Measurements from ENCODE around the gene ASCC2. TPM values are rescaled to one million over a fixed set of nuclear protein-coding genes. Genes with fewer than 3 reads are reported as not detected.

The ASCC2 gene, protein sequence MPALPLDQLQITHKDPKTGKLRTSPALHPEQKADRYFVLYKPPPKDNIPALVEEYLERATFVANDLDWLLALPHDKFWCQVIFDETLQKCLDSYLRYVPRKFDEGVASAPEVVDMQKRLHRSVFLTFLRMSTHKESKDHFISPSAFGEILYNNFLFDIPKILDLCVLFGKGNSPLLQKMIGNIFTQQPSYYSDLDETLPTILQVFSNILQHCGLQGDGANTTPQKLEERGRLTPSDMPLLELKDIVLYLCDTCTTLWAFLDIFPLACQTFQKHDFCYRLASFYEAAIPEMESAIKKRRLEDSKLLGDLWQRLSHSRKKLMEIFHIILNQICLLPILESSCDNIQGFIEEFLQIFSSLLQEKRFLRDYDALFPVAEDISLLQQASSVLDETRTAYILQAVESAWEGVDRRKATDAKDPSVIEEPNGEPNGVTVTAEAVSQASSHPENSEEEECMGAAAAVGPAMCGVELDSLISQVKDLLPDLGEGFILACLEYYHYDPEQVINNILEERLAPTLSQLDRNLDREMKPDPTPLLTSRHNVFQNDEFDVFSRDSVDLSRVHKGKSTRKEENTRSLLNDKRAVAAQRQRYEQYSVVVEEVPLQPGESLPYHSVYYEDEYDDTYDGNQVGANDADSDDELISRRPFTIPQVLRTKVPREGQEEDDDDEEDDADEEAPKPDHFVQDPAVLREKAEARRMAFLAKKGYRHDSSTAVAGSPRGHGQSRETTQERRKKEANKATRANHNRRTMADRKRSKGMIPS
- total RNA-seq = 42.2 and 64.5 TPM in 2 replicates

DNA sequence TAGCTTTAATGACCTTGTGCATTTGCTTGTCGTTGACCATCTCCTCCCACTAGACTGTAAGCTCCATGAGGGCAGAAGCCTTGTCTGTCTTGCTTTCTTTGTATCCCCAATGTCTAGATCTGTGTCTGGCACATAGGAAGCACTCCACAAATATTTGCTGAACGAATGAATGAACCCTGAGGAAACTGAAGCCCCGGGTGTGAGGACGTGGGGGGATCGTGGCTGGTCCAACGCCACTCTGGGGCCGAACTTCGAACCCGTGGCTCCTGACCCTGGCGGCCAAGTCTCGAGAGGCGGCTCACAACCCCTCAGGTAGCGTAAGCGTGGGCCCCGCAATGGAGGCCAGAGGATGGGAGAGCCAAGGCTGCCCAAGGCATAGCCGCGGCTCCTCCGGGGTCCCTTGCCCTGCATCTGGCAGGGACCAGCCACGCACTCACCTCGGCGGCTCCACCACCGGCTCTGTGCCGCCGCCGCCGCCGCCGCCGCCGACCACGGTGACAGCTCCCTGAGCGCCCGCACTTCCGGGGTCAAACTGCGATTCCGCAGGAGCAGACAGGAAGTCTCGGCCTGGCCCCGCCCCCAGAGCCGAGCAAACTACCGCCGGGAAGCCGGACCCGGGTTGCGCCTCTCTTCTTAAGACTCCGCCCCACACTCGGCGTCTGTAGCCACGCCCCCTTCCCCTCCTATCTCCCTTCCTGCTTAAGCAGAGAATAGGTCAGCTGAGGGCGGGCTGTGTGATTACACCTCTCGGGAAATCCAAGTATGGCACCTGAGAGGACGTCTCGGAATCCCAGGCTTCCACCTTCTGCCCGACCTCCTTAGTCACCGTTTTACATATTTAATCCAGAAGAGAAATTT is at the start of gene ASCC2:
Gene ASCC2 (minus strand): TSS at position 534 of the 858 bp plus-strand sequence. CDS start 5,949 bp downstream, outside the sequence.

DNA sequence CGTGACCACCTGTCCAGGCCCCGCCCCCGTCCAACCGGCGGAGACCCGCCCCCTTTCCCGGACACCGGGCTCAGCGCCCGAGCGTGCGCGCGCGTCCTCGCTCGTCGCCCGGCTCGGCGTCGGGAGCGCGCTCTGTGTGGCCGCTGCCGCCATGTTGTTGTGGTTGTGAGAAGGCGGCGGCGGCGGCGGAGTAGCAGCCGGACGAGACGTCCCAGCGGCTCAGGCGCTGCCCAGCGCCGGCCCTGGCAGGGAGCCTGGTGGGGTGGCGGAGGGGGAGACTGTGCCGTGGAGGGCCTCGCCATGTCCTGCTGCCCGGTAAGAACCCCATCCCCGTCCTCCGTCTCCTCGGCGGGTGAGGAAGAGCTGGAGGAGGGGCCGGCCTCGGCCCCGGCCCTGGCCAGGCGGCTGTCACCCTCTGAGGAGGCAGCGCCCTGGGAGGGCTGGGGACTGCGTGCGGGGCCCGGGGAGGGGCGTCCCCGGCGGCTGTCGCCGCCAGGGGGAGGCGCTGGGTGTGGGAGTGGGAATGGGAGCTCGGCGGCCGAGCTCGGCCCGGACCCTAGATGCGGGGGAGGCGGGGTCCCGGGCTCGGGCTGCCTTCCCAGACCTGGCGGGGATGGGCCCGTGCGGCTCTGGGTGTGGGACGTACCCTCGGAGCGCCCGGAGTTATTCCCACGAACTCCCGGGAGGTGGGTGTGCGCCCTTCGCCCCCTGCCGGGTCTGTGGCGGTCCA is 45.1 kb upstream of the ASCC2 start, which contains the start of gene MTMR3:
Gene MTMR3 (plus strand): TSS at position 130 of the 730 bp plus-strand sequence. CDS start 87,886 bp downstream, outside the sequence.

GRCh38 chr22:29767171-29768051 is 70.7 kb downstream of the ASCC2 start, which contains the start of gene UQCR10:
Gene UQCR10, plus strand, starts transcription at chr22:29767369. Its CDS starts 30 bp downstream, at chr22:29767399.

DNA sequence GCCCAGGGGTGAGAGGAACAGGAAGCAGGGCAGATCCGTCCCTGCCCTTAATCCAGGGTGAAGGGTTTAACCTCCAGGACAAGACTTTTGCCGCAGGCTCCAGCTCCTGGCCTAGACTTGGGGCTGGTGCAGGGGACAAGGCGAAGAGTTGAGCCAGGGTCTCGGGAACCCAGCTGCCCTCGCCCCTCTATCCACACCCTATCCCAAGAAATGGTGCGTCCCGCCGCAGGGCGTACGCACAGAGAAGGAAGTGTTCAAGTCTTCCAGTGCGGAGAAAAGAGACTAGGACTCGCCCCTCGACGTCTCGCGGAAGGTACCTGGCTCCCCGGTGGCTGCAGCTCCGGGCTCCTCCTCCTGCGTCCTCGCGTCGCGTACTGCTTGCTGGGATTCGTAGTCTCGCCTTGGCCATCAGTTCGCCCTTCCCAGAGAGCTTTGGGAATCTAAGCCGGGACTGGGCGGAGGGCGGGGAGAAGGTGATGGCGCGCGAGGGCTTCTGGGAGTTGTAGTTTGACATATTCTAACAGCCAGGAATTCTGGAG is 71.4 kb downstream of the ASCC2 start, which contains the start of gene ZMAT5:
Gene ZMAT5 (minus strand): TSS at position 376 of the 539 bp plus-strand sequence. CDS start 18,463 bp downstream, outside the sequence.

Other genes with a start within 250 kb of the ASCC2 start
- gene NF2, start 234.6 kb downstream of the ASCC2 start, total RNA-seq = 63.0 and 109 TPM in 2 replicates
- not detected in 2 replicates for gene CABP7, start 118.3 kb downstream of the ASCC2 start, total RNA-seq
- 13.9 and 15.4 TPM in 2 replicates for gene ZMAT5, start 71.3 kb downstream of the ASCC2 start, total RNA-seq
- 62.6 and 72.5 TPM in 2 replicates for gene UQCR10, start 70.9 kb downstream of the ASCC2 start, total RNA-seq
- gene MTMR3, start 44.9 kb upstream of the ASCC2 start, total RNA-seq = 41.6 and 47.7 TPM in 2 replicates
- not detected in 2 replicates for gene HORMAD2, start 242.2 kb upstream of the ASCC2 start, total RNA-seq

Measured in smooth muscle cell of the umbilical artery (primary cell).